Central memory CD8-positive, alpha-beta T cell (primary cell): ENCODE results near the gene MRPL42.
"Not testable (repeated sequence)": the region's sequence is repeated elsewhere in the genome, so short reads cannot be mapped to it uniquely, and the experiment has no call there.

Experiments used
- ATAC-seq: fragments of 150-1000 bp; cut with Tn5 transposase; replicated peaks from 2 replicates; pipeline ENCODE4 v1.10.0; 2022; ENCODE audit warnings: mild to moderate bottlenecking, moderate FRiP score, moderate number of reproducible peaks; ENCODE audit not compliant: poor library complexity, severe bottlenecking; ENCODE audit errors: extremely low read depth
- DNase-seq, 2 donors: peaks; one replicate each; pipeline ENCODE4 v3.0.0; 2021; ENCODE audit warnings: low spot score in 2 of 2
- H3K27ac Mint-ChIP-seq: one replicate; pipeline ENCODE4 v1.8.0; 2022; ENCODE audit warnings: low read depth, mild to moderate bottlenecking, moderate library complexity, mixed read lengths
- H3K27me3 Mint-ChIP-seq: one replicate; pipeline ENCODE4 v1.8.0; 2022; ENCODE audit warnings: mixed read lengths
- H3K36me3 Mint-ChIP-seq: one replicate; pipeline ENCODE4 v1.8.0; 2022; ENCODE audit warnings: mild to moderate bottlenecking, moderate library complexity, mixed read lengths; ENCODE audit not compliant: insufficient read depth
- H3K4me1 Mint-ChIP-seq: one replicate; pipeline ENCODE4 v1.8.0; 2022; ENCODE audit warnings: mixed read lengths
- H3K4me3 Mint-ChIP-seq: one replicate; pipeline ENCODE4 v1.8.0; 2022; ENCODE audit warnings: mild to moderate bottlenecking, moderate library complexity, mixed read lengths
- H3K9me3 Mint-ChIP-seq: one replicate; pipeline ENCODE4 v1.8.0; 2022; ENCODE audit warnings: mixed read lengths

The MRPL42 gene

DNA sequence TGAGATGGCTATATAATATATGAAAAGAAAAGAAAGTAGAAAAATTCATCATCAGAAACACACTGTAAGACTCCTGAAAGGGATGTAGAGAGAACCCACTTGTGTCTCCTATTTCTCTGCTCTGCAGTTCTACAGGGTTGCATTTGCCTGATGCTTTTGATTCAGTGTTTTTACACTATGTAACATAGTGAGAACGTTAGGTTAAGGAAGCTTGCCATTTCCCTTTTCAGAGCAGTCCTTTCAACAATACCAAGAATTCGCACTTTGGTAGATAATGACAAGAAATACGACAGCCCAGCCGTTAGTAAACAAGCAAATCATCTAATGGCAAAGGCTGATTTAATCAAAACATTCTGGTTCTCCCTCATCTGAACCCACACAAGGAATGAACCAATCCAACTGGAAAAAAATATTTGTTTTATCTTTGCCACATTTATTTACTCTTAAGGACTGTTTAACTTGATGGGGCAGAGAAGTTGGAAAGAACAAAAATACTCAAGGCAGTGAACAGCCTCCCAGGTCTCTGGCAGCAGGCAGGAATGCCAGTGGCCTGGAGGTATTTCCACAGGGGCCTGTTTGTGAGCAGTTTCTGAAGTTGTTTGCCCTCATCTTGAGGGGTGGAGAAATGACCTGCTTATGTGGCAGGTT, 74.4 kb downstream of the MRPL42 start:
- H3K27me3 Mint-ChIP-seq = no peaks in the 10 kb centered on the region
- no peaks in the 10 kb centered on the region for H3K36me3 Mint-ChIP-seq
- H3K4me3 Mint-ChIP-seq = no peak overlapping the region
- H3K27ac Mint-ChIP-seq = peak overlapping the region; percentile 25
- H3K9me3 Mint-ChIP-seq = no peaks in the 10 kb centered on the region
- peaks cover 5% of the 10 kb centered on the region for H3K4me1 Mint-ChIP-seq
- DNase-seq (no peak), ATAC-seq (peak; percentile 32)

DNA sequence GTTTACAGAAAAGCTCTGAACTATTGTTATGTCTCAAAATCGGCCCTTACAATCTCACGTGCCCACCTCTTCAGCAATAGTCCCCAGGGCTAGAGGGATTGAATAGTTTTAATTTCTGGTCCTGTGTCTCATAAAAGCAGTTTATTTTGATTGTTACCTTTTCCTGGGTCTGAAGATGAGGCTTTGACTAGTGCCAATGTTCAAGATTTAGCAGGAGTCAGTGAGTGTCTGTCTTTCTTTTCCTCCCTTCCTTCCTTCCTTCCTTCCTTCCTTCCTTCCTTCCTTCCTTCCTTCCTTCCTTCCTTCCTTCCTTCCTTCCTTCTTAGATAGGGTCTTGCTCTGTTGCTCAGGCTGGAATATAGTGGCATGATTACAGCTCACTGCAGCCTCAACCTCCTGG, 80.5 kb downstream of the MRPL42 start:
- no peak for DNase-seq
- H3K9me3 Mint-ChIP-seq = no peaks in the 10 kb centered on the region
- H3K4me3 Mint-ChIP-seq = no peak overlapping the region
- H3K4me1 Mint-ChIP-seq = no peaks in the 10 kb centered on the region
- no peak for ATAC-seq
- no peak overlapping the region for H3K27ac Mint-ChIP-seq
- H3K36me3 Mint-ChIP-seq = no peaks in the 10 kb centered on the region
- H3K27me3 Mint-ChIP-seq = no peaks in the 10 kb centered on the region

GRCh38 chr12:93549174-93549573, 81.9 kb downstream of the MRPL42 start:
- H3K4me1 Mint-ChIP-seq = no peaks in the 10 kb centered on the region
- H3K9me3 Mint-ChIP-seq = no peaks in the 10 kb centered on the region
- no peak for DNase-seq
- no peak overlapping the region for H3K4me3 Mint-ChIP-seq
- H3K36me3 Mint-ChIP-seq = no peaks in the 10 kb centered on the region
- ATAC-seq = no peak
- H3K27me3 Mint-ChIP-seq = no peaks in the 10 kb centered on the region
- no peak overlapping the region for H3K27ac Mint-ChIP-seq

GRCh38 chr12:93550748-93551611, 83.7 kb downstream of the MRPL42 start:
- H3K27me3 Mint-ChIP-seq = no peaks in the 10 kb centered on the region
- ATAC-seq (no peak), DNase-seq (no peak)
- no peak overlapping the region for H3K4me3 Mint-ChIP-seq
- H3K36me3 Mint-ChIP-seq = no peaks in the 10 kb centered on the region
- H3K9me3 Mint-ChIP-seq = no peaks in the 10 kb centered on the region
- no peak overlapping the region for H3K27ac Mint-ChIP-seq
- no peaks in the 10 kb centered on the region for H3K4me1 Mint-ChIP-seq

DNA sequence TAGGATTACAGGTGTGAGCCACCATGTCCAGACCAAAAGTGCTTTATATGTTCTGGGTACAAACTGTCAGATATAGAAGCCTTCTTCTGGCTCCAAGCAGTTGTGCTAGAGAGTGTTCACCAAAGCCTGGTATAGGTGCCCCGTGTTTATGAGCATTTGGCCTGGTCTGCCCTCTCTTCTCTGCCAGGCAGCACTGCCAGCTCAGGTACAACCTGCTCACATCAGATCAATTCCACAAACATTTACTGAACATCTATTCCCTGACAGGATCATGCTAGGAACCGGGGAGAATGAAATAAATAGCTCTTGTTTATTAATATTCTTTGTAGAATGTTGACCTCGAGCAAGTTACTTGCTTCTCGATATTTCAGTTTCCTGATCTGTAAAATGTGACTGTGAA, 85.1 kb downstream of the MRPL42 start:
- no peak for ATAC-seq
- no peak overlapping the region for H3K27ac Mint-ChIP-seq
- no peaks in the 10 kb centered on the region for H3K27me3 Mint-ChIP-seq
- H3K36me3 Mint-ChIP-seq = no peaks in the 10 kb centered on the region
- DNase-seq = no peak
- H3K4me1 Mint-ChIP-seq = no peaks in the 10 kb centered on the region
- H3K4me3 Mint-ChIP-seq = no peak overlapping the region
- H3K9me3 Mint-ChIP-seq = no peaks in the 10 kb centered on the region

DNA sequence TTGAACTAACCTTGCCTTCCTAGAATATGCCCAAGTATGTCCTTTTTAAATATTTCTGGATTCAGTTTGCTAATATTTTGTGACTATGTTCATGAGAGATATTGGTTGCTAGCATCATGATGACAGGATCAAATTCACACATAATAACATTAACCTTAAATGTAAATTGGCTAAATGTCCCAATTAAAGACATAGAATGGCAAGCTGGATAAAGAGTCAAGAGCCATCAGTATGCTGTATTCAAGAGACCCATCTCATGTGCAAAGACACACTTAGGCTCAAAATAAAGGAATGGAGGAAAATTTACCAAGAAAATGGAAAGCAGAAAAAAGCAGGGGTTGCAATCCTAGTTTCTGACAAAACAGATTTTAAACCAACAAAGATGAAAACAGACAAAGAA, 90.6 kb downstream of the MRPL42 start:
- H3K4me3 Mint-ChIP-seq, DNase-seq, H3K27ac Mint-ChIP-seq, H3K36me3 Mint-ChIP-seq, H3K4me1 Mint-ChIP-seq, ATAC-seq: not testable (repeated sequence)
- peaks cover 12% of the 10 kb centered on the region for H3K9me3 Mint-ChIP-seq
- H3K27me3 Mint-ChIP-seq = peaks cover 14% of the 10 kb centered on the region

DNA sequence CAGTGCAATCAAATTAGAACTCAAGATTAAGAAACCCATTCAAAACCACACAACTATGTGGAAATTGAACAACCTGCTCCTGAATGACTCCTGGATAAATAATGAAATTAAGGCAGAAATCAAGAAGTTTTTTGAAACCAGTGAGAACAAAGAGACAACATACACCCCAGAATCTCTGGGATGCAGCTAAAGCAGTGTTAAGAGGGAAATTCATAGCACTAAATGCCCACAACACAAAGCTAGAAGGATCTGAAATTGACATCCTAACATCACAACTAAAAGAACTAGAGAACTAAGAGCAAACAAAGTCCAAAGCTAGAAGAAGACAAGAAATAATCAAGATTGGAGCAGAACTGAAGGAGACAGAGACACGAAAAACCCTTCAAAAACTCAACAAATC, 91.4 kb downstream of the MRPL42 start:
- not testable (repeated sequence) for ATAC-seq, H3K36me3 Mint-ChIP-seq, H3K27ac Mint-ChIP-seq, H3K4me3 Mint-ChIP-seq, H3K4me1 Mint-ChIP-seq, DNase-seq
- peaks cover 14% of the 10 kb centered on the region for H3K27me3 Mint-ChIP-seq
- H3K9me3 Mint-ChIP-seq = peaks cover 12% of the 10 kb centered on the region

- Mint-ChIP-seq H3K4me3 (no peak overlapping the region), H3K4me1 (peaks cover 6% of the 10 kb centered on the region), H3K36me3 (peaks cover 8% of the 10 kb centered on the region), H3K27ac (no peak overlapping the region), H3K9me3 (peaks cover 1% of the 10 kb centered on the region), H3K27me3 (no peaks in the 10 kb centered on the region)
- no peak for ATAC-seq
- DNase-seq = no peak
Measured at GRCh38 chr12:93563807-93564538, 96.7 kb downstream of the MRPL42 start.

DNA sequence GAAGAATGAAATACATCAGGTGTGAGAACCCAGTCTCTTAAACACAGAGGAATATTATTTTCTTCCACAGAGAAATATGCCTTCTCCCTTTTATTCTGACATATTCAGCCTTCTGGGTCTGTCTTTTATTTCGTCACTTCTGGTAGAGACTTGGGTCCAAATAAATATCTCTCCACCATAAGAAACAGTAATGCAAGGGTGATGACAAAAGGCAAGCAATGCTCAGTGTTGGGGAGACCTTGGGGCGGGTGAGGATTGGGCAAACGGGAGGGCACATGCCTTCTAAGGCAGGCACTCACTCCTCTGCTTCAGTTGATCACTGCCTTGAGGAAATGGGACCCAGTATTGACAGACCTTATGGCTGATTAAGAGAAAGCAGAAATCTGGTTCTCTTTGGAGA, 98.4 kb downstream of the MRPL42 start:
- DNase-seq = no peak
- Mint-ChIP-seq H3K9me3 (no peaks in the 10 kb centered on the region), H3K36me3 (peaks cover 7% of the 10 kb centered on the region)

More for the DNA sequence above, 98.4 kb downstream of the MRPL42 start:
- H3K4me3 Mint-ChIP-seq = no peak overlapping the region
- ATAC-seq = no peak
- peaks cover 6% of the 10 kb centered on the region for H3K4me1 Mint-ChIP-seq
- no peaks in the 10 kb centered on the region for H3K27me3 Mint-ChIP-seq
- no peak overlapping the region for H3K27ac Mint-ChIP-seq
